ENCODE results near the gene SYNPO2. TPM values are rescaled to one million over a fixed set of nuclear protein-coding genes. Genes with fewer than 3 reads are reported as not detected.

The SYNPO2 gene
- total and polyA plus RNA-seq, 2 of the 13 experiments (the other 11 are each of a cell fraction or from before 2014, with no cell fraction given): not detected

DNA sequence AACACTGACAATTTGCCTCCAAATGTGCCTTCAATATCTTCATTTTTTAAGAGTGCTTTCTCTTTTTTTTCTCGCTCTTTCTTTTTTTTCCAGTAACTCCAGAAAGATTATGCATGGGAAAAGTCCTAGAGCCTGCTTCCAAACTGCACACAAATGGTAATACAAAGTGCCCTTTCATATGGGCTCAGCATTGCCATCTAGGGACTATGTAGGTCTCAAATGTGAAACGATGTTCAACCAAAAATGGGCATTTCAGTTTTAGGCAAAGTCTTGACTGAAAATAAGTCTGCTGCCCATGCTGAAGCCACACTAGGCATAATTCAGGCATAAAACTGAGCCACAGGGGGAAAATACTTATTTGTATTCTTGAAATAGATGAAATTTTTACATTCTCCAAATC lies 65.6 kb downstream of the SYNPO2 start:
- H3K36me3 ChIP-seq (replicated peaks in 1 of 2; ENCODE audit: control insufficient read depth in 1 of 2, insufficient read depth in 2 of 2, low read length in 2 of 2): no peaks in the 10 kb centered on the region
- ATAC-seq (peak; percentile 66), FAIRE-seq (peak; percentile 64), DNase-seq (ENCODE audit: low spot score) (no peak)
- intact Hi-C loops (cut with micrococcal nuclease; ENCODE audit: unreplicated experiment) (no loop called here), in situ Hi-C loops (cut with HindIII; ENCODE audit: extremely low pct_ligation_motif_present, low pct_unique_long_range_greater_than_20kb) (no loop called here)
- H3K4me2 ChIP-seq (ENCODE audit: low read depth, low read length): no peak overlapping the region
- H3K27ac ChIP-seq (ENCODE audit: extremely low read length, insufficient read depth, low read length): no peak overlapping the region
- H2AFZ ChIP-seq (ENCODE audit: low read length): no peak overlapping the region
- H3K27me3 ChIP-seq (ENCODE audit: control insufficient read depth in 1 of 2, insufficient read depth in 2 of 2, low read length in 2 of 2): no peaks in the 10 kb centered on the region
- TF ChIP-seq, protein P1, sequence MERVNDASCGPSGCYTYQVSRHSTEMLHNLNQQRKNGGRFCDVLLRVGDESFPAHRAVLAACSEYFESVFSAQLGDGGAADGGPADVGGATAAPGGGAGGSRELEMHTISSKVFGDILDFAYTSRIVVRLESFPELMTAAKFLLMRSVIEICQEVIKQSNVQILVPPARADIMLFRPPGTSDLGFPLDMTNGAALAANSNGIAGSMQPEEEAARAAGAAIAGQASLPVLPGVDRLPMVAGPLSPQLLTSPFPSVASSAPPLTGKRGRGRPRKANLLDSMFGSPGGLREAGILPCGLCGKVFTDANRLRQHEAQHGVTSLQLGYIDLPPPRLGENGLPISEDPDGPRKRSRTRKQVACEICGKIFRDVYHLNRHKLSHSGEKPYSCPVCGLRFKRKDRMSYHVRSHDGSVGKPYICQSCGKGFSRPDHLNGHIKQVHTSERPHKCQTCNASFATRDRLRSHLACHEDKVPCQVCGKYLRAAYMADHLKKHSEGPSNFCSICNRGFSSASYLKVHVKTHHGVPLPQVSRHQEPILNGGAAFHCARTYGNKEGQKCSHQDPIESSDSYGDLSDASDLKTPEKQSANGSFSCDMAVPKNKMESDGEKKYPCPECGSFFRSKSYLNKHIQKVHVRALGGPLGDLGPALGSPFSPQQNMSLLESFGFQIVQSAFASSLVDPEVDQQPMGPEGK (CRISPR knock-in tag; IDR thresholded peaks at IDR 0.05): no peak
- TF ChIP-seq, protein P2, sequence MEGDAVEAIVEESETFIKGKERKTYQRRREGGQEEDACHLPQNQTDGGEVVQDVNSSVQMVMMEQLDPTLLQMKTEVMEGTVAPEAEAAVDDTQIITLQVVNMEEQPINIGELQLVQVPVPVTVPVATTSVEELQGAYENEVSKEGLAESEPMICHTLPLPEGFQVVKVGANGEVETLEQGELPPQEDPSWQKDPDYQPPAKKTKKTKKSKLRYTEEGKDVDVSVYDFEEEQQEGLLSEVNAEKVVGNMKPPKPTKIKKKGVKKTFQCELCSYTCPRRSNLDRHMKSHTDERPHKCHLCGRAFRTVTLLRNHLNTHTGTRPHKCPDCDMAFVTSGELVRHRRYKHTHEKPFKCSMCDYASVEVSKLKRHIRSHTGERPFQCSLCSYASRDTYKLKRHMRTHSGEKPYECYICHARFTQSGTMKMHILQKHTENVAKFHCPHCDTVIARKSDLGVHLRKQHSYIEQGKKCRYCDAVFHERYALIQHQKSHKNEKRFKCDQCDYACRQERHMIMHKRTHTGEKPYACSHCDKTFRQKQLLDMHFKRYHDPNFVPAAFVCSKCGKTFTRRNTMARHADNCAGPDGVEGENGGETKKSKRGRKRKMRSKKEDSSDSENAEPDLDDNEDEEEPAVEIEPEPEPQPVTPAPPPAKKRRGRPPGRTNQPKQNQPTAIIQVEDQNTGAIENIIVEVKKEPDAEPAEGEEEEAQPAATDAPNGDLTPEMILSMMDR (CRISPR knock-in tag; IDR thresholded peaks at IDR 0.05): peak; percentile 36
- TF ChIP-seq PCBP1 (IDR thresholded peaks at IDR 0.05; ENCODE audit: borderline replicate concordance, low read depth, low read length) (no peak), STAG1 (CRISPR knock-in tag; IDR thresholded peaks at IDR 0.05) (peak; percentile 30), KLF15 (CRISPR knock-in tag; IDR thresholded peaks at IDR 0.05; ENCODE audit: borderline replicate concordance) (no peak), SRF (IDR thresholded peaks at IDR 0.05; ENCODE audit: low read depth, low read length) (0 out of 2 replicates have a peak, but pooled peaks have one; percentile 31), CEBPG (CRISPR knock-in tag; IDR thresholded peaks at IDR 0.05) (no peak), ATAD3A (CRISPR knock-in tag; IDR thresholded peaks at IDR 0.05) (no peak)
- TF ChIP-seq, protein P3, sequence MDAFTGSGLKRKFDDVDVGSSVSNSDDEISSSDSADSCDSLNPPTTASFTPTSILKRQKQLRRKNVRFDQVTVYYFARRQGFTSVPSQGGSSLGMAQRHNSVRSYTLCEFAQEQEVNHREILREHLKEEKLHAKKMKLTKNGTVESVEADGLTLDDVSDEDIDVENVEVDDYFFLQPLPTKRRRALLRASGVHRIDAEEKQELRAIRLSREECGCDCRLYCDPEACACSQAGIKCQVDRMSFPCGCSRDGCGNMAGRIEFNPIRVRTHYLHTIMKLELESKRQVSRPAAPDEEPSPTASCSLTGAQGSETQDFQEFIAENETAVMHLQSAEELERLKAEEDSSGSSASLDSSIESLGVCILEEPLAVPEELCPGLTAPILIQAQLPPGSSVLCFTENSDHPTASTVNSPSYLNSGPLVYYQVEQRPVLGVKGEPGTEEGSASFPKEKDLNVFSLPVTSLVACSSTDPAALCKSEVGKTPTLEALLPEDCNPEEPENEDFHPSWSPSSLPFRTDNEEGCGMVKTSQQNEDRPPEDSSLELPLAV (CRISPR knock-in tag; conservative IDR thresholded peaks at IDR 0.05; ENCODE audit: low read depth): no peak
- TF ChIP-seq, protein P4, sequence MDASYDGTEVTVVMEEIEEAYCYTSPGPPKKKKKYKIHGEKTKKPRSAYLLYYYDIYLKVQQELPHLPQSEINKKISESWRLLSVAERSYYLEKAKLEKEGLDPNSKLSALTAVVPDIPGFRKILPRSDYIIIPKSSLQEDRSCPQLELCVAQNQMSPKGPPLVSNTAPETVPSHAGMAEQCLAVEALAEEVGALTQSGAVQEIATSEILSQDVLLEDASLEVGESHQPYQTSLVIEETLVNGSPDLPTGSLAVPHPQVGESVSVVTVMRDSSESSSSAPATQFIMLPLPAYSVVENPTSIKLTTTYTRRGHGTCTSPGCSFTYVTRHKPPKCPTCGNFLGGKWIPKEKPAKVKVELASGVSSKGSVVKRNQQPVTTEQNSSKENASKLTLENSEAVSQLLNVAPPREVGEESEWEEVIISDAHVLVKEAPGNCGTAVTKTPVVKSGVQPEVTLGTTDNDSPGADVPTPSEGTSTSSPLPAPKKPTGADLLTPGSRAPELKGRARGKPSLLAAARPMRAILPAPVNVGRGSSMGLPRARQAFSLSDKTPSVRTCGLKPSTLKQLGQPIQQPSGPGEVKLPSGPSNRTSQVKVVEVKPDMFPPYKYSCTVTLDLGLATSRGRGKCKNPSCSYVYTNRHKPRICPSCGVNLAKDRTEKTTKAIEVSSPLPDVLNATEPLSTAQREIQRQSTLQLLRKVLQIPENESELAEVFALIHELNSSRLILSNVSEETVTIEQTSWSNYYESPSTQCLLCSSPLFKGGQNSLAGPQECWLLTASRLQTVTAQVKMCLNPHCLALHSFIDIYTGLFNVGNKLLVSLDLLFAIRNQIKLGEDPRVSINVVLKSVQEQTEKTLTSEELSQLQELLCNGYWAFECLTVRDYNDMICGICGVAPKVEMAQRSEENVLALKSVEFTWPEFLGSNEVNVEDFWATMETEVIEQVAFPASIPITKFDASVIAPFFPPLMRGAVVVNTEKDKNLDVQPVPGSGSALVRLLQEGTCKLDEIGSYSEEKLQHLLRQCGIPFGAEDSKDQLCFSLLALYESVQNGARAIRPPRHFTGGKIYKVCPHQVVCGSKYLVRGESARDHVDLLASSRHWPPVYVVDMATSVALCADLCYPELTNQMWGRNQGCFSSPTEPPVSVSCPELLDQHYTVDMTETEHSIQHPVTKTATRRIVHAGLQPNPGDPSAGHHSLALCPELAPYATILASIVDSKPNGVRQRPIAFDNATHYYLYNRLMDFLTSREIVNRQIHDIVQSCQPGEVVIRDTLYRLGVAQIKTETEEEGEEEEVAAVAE (CRISPR knock-in tag; IDR thresholded peaks at IDR 0.05; ENCODE audit: borderline replicate concordance): no peak
- POLR2A ChIA-PET: no interaction called here
- H4K20me1 ChIP-seq (ENCODE audit: insufficient read depth, low read length): no peaks in the 10 kb centered on the region
- H3K4me3 ChIP-seq (replicated peaks in 1 of 3; ENCODE audit: insufficient read depth in 1 of 3, low read depth in 2 of 3, low read length in 3 of 3): no peak overlapping the region
- H3K4me1 ChIP-seq (ENCODE audit: insufficient read depth, low read length): no peaks in the 10 kb centered on the region
- WGBS (ENCODE audit: low lambda C conversion rate): 9% methylated on average over 2 of the region's 2 CpGs
- H3K9me3 ChIP-seq (ENCODE audit: low read length): no peaks in the 10 kb centered on the region
- H3K79me2 ChIP-seq (ENCODE audit: insufficient read depth, low read length): no peaks in the 10 kb centered on the region
- CTCF ChIA-PET (ENCODE audit: low intra/inter-chr PET ratio, low total read pairs): no interaction called here
- H3K9ac ChIP-seq (ENCODE audit: insufficient read depth, low read depth, low read length): no peak overlapping the region
- BruUV-seq (replicated peaks): no TSS peak

Measured in HepG2 (cell line).